ENCODE measurements around the gene DDX39A.
"Not testable (repeated sequence)": the region's sequence is repeated elsewhere in the genome, so short reads cannot be mapped to it uniquely, and the experiment has no call there.

DDX39A gene

GRCh38 chr19:14419106-14419813 is at the start of gene DDX39A:
Gene DDX39A, minus strand, starts transcription at chr19:14419341. Its CDS starts 6,121 bp downstream, at chr19:14413220.
- peak; percentile 99 for DNase-seq

GRCh38 chr19:14467816-14468215 is 48.7 kb upstream of the DDX39A start:
- DNase-seq: no peak

GRCh38 chr19:14467391-14467790 is 48.2 kb upstream of the DDX39A start:
- DNase-seq: no peak

- DNase-seq: no peak
These were observed 44.6 kb upstream of the DDX39A start for GRCh38 chr19:14463747-14464146.

- DNase-seq: not testable (repeated sequence)
These were observed 43.3 kb upstream of the DDX39A start for GRCh38 chr19:14462401-14462800.

- DNase-seq: no peak
These were observed 41.8 kb upstream of the DDX39A start for GRCh38 chr19:14460935-14461334.

- no peak for DNase-seq
These were observed 40.6 kb upstream of the DDX39A start for GRCh38 chr19:14459703-14460102.

- not testable (repeated sequence) for DNase-seq
These were observed 33.2 kb upstream of the DDX39A start for GRCh38 chr19:14452303-14452702.

GRCh38 chr19:14450876-14451275 is 31.7 kb upstream of the DDX39A start:
- no peak for DNase-seq

- no peak for DNase-seq
These were observed 31.2 kb upstream of the DDX39A start for GRCh38 chr19:14450168-14450874.

- DNase-seq: no peak
These were observed 30.2 kb upstream of the DDX39A start for GRCh38 chr19:14449321-14449720.

- DNase-seq: no peak
These were observed 27.3 kb upstream of the DDX39A start for GRCh38 chr19:14446336-14447036.

GRCh38 chr19:14443632-14444216 is 24.6 kb upstream of the DDX39A start:
- no peak for DNase-seq

GRCh38 chr19:14442891-14443631 is 23.9 kb upstream of the DDX39A start:
- DNase-seq: no peak

- DNase-seq: no peak
These were observed 22.1 kb upstream of the DDX39A start for GRCh38 chr19:14441041-14441938.

GRCh38 chr19:14440049-14440448 is 20.9 kb upstream of the DDX39A start:
- DNase-seq: no peak

GRCh38 chr19:14439014-14439413 is 19.9 kb upstream of the DDX39A start:
- no peak for DNase-seq

- no peak for DNase-seq
These were observed 18.5 kb upstream of the DDX39A start for GRCh38 chr19:14437578-14438140.

- no peak for DNase-seq
These were observed 16.3 kb upstream of the DDX39A start for GRCh38 chr19:14435320-14436050.

- DNase-seq: no peak
These were observed 15.6 kb upstream of the DDX39A start for GRCh38 chr19:14434543-14435319.

All from DMS153 (cell line).